Uterus (tissue), 4 donors: ENCODE results near the gene PTPRQ. TPM values are rescaled to one million over a fixed set of nuclear protein-coding genes. Genes with fewer than 3 reads are reported as not detected.

Experiments
- DNase-seq, 2 donors: peaks; one replicate each; pipeline ENCODE4 v3.0.0-alpha.2; 2019 to 2020
- H3K27ac ChIP-seq, 2 donors: fragments of 200-600 bp; sonication (generic); 1 replicate in 1 of 2; 2 replicates in 1 of 2; pipeline ENCODE4 v1.5.1; 2016 to 2018
- H3K27me3 ChIP-seq, 2 donors: fragments of 200-600 bp; sonication (generic); one replicate each; pipeline ENCODE4 v1.5.1; 2018 to 2019; ENCODE audit warnings: control low read depth in 1 of 2
- H3K36me3 ChIP-seq, 2 donors: fragments of 200-600 bp; sonication (generic); one replicate each; pipeline ENCODE4 v1.5.1; 2019; ENCODE audit warnings: control low read depth in 1 of 2
- H3K4me1 ChIP-seq, 2 donors: fragments of 200-600 bp; sonication (generic); one replicate each; pipeline ENCODE4 v1.5.1; 2018 to 2019; ENCODE audit warnings: control low read depth in 1 of 2
- H3K4me3 ChIP-seq, 2 donors: fragments of 200-600 bp; sonication (generic); 1 replicate in 1 of 2; 2 replicates in 1 of 2; pipeline ENCODE4 v1.5.1; 2018 to 2019; ENCODE audit warnings: mild to moderate bottlenecking in 1 of 2
- H3K9me3 ChIP-seq, 2 donors: fragments of 200-600 bp; sonication (generic); one replicate each; pipeline ENCODE4 v1.5.1; 2019; ENCODE audit warnings: control low read depth in 1 of 2
- CTCF ChIP-seq, 4 experiments: fragments of 200-600 bp in 2 of 4; fragments of 450-650 bp in 2 of 4; sonication (generic) in 2 of 4; IDR thresholded peaks; one replicate each; pipeline ENCODE4 v1.5.1; 2016 to 2019; ENCODE audit warnings: antibody characterized with exemption in 4 of 4, mild to moderate bottlenecking in 2 of 4, moderate library complexity in 1 of 4
- POLR2A ChIP-seq, 2 donors: fragments of 450-650 bp; IDR thresholded peaks; one replicate each; pipeline ENCODE4 v1.6.1; 2016; ENCODE audit warnings: antibody characterized with exemption in 2 of 2, mild to moderate bottlenecking in 1 of 2, moderate library complexity in 1 of 2
- intact Hi-C: fragments of 100-400 bp; cut with DNase I; formaldehyde crosslinking; loops from one replicate; pipeline ENCODE4 v1.15.1; 2023; ENCODE audit warnings: low total_unique reads
- total RNA-seq, 4 donors: library from RNA; depleted of rRNA in 3 of 4; stranded (reverse); fragments of >200 nt in 3 of 4; gene quantifications; one replicate each; pipeline versions ENCODE4 v1.1.0 to v1.2.4, GENCODE V29; 2014 to 2023
- donor health status: DM: yes; HTN: yes; CAD: no.

Gene PTPRQ
- total RNA-seq, 4 donors from 2014 or later: 0.29 to 1.3 (median 1.0) TPM; not detected in 1

DNA sequence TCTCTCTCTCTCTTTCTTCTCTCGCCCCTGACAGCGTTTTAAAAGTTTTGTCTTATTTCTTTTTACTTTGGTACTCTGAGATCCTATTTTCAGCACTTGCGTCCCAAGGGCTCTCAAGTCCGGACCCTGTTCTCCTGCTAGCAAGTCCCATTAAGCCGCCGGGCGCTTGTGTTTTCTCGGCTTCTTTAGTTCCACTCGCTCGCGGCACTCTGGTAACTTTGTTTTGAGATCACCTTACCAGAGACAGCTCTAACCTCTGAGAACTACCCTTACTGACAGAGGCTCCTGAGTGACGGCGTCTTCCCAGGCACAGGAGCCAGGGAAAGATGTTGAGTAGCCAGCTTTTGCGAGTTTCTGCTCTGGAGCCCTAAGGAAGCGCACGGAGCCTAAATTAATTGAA, 270.0 kb downstream of the PTPRQ start:
- Histone ChIP-seq H3K36me3 (no peaks in the 10 kb centered on the region), H3K9me3 (no peaks in the 10 kb centered on the region), H3K27me3 (no peaks in the 10 kb centered on the region), H3K27ac (no peak overlapping the region), H3K4me3 (no peak overlapping the region), H3K4me1 (no peaks in the 10 kb centered on the region)
- TF ChIP-seq CTCF (IDR thresholded peaks at IDR 0.05) (no peak), POLR2A (IDR thresholded peaks at IDR 0.05) (no peak)
- intact Hi-C loops: no loop called here
- no peak for DNase-seq

GRCh38 chr12:80714846-80715245, 270.8 kb downstream of the PTPRQ start:
- no peak overlapping the region for H3K4me3 ChIP-seq
- no peak overlapping the region for H3K27ac ChIP-seq
- H3K27me3 ChIP-seq: no peaks in the 10 kb centered on the region
- TF ChIP-seq POLR2A (IDR thresholded peaks at IDR 0.05) (no peak), CTCF (IDR thresholded peaks at IDR 0.05) (no peak)
- no peak for DNase-seq
- intact Hi-C loops: no loop called here
- no peaks in the 10 kb centered on the region for H3K9me3 ChIP-seq
- H3K4me1 ChIP-seq: no peaks in the 10 kb centered on the region
- no peaks in the 10 kb centered on the region for H3K36me3 ChIP-seq

DNA sequence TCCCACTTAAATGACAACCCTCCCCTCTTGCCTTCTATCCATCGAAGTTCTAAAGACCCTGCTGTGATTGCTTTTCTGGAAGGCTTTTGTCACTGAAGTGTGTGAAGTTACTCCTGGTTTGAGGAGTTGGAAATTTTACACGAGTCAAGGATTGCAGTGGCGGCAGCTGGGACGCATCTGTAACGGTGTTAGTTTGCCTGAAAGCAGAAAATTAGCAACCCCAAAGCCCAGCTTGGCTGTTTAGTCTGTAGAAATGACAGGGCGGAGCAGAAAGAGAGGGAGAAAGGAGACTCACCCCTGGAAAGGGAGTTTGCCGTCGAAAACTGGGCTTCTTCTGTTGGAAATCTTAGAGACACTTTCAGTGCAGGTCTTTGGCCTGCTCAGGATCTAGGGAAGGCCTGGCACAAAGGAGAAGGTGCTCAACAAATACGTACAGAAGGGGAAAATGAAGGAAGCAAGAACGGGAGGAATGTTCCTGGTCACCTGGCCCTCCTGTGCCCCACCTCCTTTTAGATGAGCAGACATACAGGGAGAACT, 271.7 kb downstream of the PTPRQ start:
- no peaks in the 10 kb centered on the region for H3K36me3 ChIP-seq
- H3K9me3 ChIP-seq: no peaks in the 10 kb centered on the region
- H3K4me1 ChIP-seq: no peaks in the 10 kb centered on the region
- no peak for DNase-seq
- TF ChIP-seq CTCF (IDR thresholded peaks at IDR 0.05): no peak
- TF ChIP-seq POLR2A (IDR thresholded peaks at IDR 0.05): no peak
- intact Hi-C loops: no loop called here
- H3K4me3 ChIP-seq: no peak overlapping the region
- H3K27me3 ChIP-seq: no peaks in the 10 kb centered on the region
- no peak overlapping the region for H3K27ac ChIP-seq

DNA sequence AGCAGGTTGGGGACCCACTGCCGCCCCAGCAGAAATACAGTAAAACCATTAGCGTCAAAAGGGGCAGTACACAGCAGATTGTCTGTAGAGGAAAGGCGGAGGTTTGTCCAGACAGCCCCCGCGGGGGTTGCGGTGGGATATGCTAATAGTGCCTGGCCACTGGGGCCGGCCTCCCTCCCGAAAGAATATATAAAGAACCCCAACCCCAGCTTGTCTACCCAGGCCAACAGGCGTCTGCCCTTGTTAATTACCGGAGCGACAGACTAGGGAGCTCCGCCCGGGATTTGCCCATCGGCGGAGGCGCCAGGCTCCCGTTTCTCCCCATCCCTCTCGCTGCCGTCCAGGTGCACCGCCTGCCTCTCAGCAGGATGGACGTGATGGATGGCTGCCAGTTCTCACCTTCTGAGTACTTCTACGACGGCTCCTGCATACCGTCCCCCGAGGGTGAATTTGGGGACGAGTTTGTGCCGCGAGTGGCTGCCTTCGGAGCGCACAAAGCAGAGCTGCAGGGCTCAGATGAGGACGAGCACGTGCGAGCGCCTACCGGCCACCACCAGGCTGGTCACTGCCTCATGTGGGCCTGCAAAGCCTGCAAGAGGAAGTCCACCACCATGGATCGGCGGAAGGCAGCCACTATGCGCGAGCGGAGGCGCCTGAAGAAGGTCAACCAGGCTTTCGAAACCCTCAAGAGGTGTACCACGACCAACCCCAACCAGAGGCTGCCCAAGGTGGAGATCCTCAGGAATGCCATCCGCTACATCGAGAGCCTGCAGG, 272.8 kb downstream of the PTPRQ start, which contains the start of gene MYF5:
Gene MYF5, plus strand, starts transcription at position 217 of the 774 bp plus-strand sequence. Its CDS starts 152 bp downstream, at position 369.
- H3K27ac ChIP-seq: no peak within 1 kb of the TSS
- H3K4me1 ChIP-seq: no peaks in the 10 kb centered on the region
- no peak within 1 kb of the TSS for H3K4me3 ChIP-seq
- DNase-seq: no peak
- no peaks in the 10 kb centered on the region for H3K36me3 ChIP-seq
- TF ChIP-seq POLR2A (IDR thresholded peaks at IDR 0.05) (no peak), CTCF (IDR thresholded peaks at IDR 0.05) (no peak)
- H3K27me3 ChIP-seq: no peaks in the 10 kb centered on the region
- intact Hi-C loops: no loop called here
- H3K9me3 ChIP-seq: no peaks in the 10 kb centered on the region

GRCh38 chr12:80717856-80718255, 273.8 kb downstream of the PTPRQ start:
- no peak for DNase-seq
- intact Hi-C loops: no loop called here
- Histone ChIP-seq H3K4me1 (no peaks in the 10 kb centered on the region), H3K27me3 (no peaks in the 10 kb centered on the region), H3K36me3 (no peaks in the 10 kb centered on the region), H3K9me3 (no peaks in the 10 kb centered on the region), H3K4me3 (no peak overlapping the region), H3K27ac (no peak overlapping the region)
- TF ChIP-seq POLR2A (IDR thresholded peaks at IDR 0.05): no peak
- no peak for TF ChIP-seq CTCF (IDR thresholded peaks at IDR 0.05)
